ENCODE results near the gene RGCC. TPM values are rescaled to one million over a fixed set of nuclear protein-coding genes. Genes with fewer than 3 reads are reported as not detected.

The RGCC gene
- total RNA-seq, result 100 to 1,000 TPM in 2 of 4 donors, 10 to 100 TPM in 2; 68.2 to 148 (median 98.6) TPM

- intact Hi-C loops (cut with DNase I; ENCODE audit: low total_unique reads), result no loop called here
- 7 to 9% methylated on average over 61 to 75 of the region's 92 CpGs for WGBS, 2 donors
- DNase-seq (ENCODE audit: low spot score in 2 of 2), result peak; percentile 80 to 96
- peak within 1 kb of the TSS; percentile 60 for H3K4me3 ChIP-seq (ENCODE audit: low read depth, poor library complexity, severe bottlenecking)
- TF ChIP-seq POLR2A (IDR thresholded peaks at IDR 0.05), result no peak
- TF ChIP-seq CTCF (IDR thresholded peaks at IDR 0.05), result no peak
Observed at GRCh38 chr13:41456768-41457588, at the start of gene RGCC. TSS of gene RGCC (plus strand) at chr13:41457550. CDS start at chr13:41457708, 158 bp downstream.

- intact Hi-C loops (cut with DNase I; ENCODE audit: low total_unique reads), result no loop called here
- TF ChIP-seq POLR2A (IDR thresholded peaks at IDR 0.05) (no peak), CTCF (IDR thresholded peaks at IDR 0.05) (no peak)
Observed at GRCh38 chr13:41408121-41408520, 49.2 kb upstream of the RGCC start.

GRCh38 chr13:41408746-41409145 is 48.6 kb upstream of the RGCC start:
- no peak for DNase-seq (ENCODE audit: low spot score in 2 of 2)
- no peak overlapping the region for H3K4me3 ChIP-seq (ENCODE audit: low read depth, poor library complexity, severe bottlenecking)
- intact Hi-C loops (cut with DNase I; ENCODE audit: low total_unique reads), result no loop called here
- TF ChIP-seq POLR2A (IDR thresholded peaks at IDR 0.05), result no peak
- TF ChIP-seq CTCF (IDR thresholded peaks at IDR 0.05), result no peak
- 41 to 55% methylated on average over 1 of the region's 1 CpG for WGBS, 2 donors

More at GRCh38 chr13:41408121-41408520, 49.2 kb upstream of the RGCC start:
- no peak overlapping the region for H3K4me3 ChIP-seq (ENCODE audit: low read depth, poor library complexity, severe bottlenecking)
- DNase-seq (ENCODE audit: low spot score in 2 of 2), result no peak

GRCh38 chr13:41409611-41410010 is 47.7 kb upstream of the RGCC start:
- H3K4me3 ChIP-seq (ENCODE audit: low read depth, poor library complexity, severe bottlenecking), result no peak overlapping the region
- 62 to 77% methylated on average over 2 of the region's 2 CpGs for WGBS, 2 donors
- intact Hi-C loops (cut with DNase I; ENCODE audit: low total_unique reads), result no loop called here
- TF ChIP-seq CTCF (IDR thresholded peaks at IDR 0.05) (no peak), POLR2A (IDR thresholded peaks at IDR 0.05) (no peak)
- no peak for DNase-seq (ENCODE audit: low spot score in 2 of 2)

- DNase-seq (ENCODE audit: low spot score in 2 of 2), result no peak
- intact Hi-C loops (cut with DNase I; ENCODE audit: low total_unique reads), result no loop called here
- TF ChIP-seq POLR2A (IDR thresholded peaks at IDR 0.05), result no peak
- TF ChIP-seq CTCF (IDR thresholded peaks at IDR 0.05), result no peak
- no peak overlapping the region for H3K4me3 ChIP-seq (ENCODE audit: low read depth, poor library complexity, severe bottlenecking)
- WGBS, 2 donors, result 86 to 92% methylated on average over 5 of the region's 5 CpGs
Observed at GRCh38 chr13:41411060-41411459, 46.3 kb upstream of the RGCC start.

All from lower leg skin (tissue), 4 donors.